Neural progenitor cell (in vitro differentiated cells): ENCODE results near the gene PTPN2. TPM values are rescaled to one million over a fixed set of nuclear protein-coding genes. Genes with fewer than 3 reads are reported as not detected.
A peak's percentile ranks its signal among the peaks of the same experiment; 100 is the strongest.

Source experiments
- DNase-seq: peaks from one replicate; pipeline ENCODE4 v3.0.0-alpha.2; 2016; ENCODE audit warnings: low spot score
- H2AFZ ChIP-seq: fragments of 200-600 bp; sonication (generic); replicated peaks from 2 replicates; pipeline ENCODE4 v1.6.1; 2016; ENCODE audit warnings: antibody characterized with exemption
- H3F3A ChIP-seq: fragments of 200-600 bp; sonication (generic); 2 replicates; pipeline ENCODE4 v1.6.1; 2016; ENCODE audit warnings: antibody characterized with exemption, low read depth
- H3K27ac ChIP-seq: fragments of 200-600 bp; sonication (generic); 2 replicates; pipeline ENCODE4 v1.5.1; 2016; ENCODE audit warnings: mild to moderate bottlenecking
- H3K27me3 ChIP-seq: fragments of 200-600 bp; sonication (generic); 2 replicates; pipeline ENCODE4 v1.6.1; 2016; ENCODE audit warnings: mild to moderate bottlenecking, moderate library complexity
- H3K36me3 ChIP-seq: fragments of 200-600 bp; sonication (generic); 2 replicates; pipeline ENCODE4 v1.5.1; 2016
- H3K4me1 ChIP-seq: fragments of 200-600 bp; sonication (generic); 2 replicates; pipeline ENCODE4 v1.6.1; 2016; ENCODE audit warnings: mixed run types
- H3K4me2 ChIP-seq: fragments of 200-600 bp; sonication (generic); 2 replicates; pipeline ENCODE4 v1.6.1; 2016
- H3K4me3 ChIP-seq: fragments of 200-600 bp; sonication (generic); 2 replicates; pipeline ENCODE4 v1.5.1; 2016
- H3K79me2 ChIP-seq: fragments of 200-600 bp; sonication (generic); 2 replicates; pipeline ENCODE4 v1.6.1; 2016; ENCODE audit warnings: low read depth
- H3K9ac ChIP-seq: fragments of 200-600 bp; sonication (generic); 2 replicates; pipeline ENCODE4 v1.6.1; 2016
- H3K9me3 ChIP-seq: fragments of 200-600 bp; sonication (generic); 2 replicates; pipeline ENCODE4 v1.5.1; 2016; ENCODE audit warnings: low read depth
- H4K20me1 ChIP-seq: fragments of 200-600 bp; sonication (generic); 2 replicates; pipeline ENCODE4 v1.6.1; 2016; ENCODE audit warnings: low read depth
- H3K27ac Mint-ChIP-seq: 3 replicates; pipeline ENCODE4 v1.8.0; 2021; ENCODE audit warnings: mixed read lengths
- H3K27me3 Mint-ChIP-seq: 2 replicates; pipeline ENCODE4 v1.8.0; 2022; ENCODE audit warnings: low read depth, mild to moderate bottlenecking, inconsistent platforms, moderate library complexity, mixed read lengths; ENCODE audit not compliant: insufficient read depth
- H3K36me3 Mint-ChIP-seq: 3 replicates; pipeline ENCODE4 v1.8.0; 2021; ENCODE audit warnings: mixed read lengths
- H3K4me1 Mint-ChIP-seq: 3 replicates; pipeline ENCODE4 v1.8.0; 2021; ENCODE audit warnings: mixed read lengths
- H3K4me3 Mint-ChIP-seq: 3 replicates; pipeline ENCODE4 v1.8.0; 2021; ENCODE audit warnings: mild to moderate bottlenecking, moderate library complexity, mixed read lengths
- H3K9me3 Mint-ChIP-seq: 3 replicates; pipeline ENCODE4 v1.8.0; 2020; ENCODE audit warnings: mixed read lengths
- EZH2 ChIP-seq: fragments of 200-600 bp; sonication (generic); IDR thresholded peaks from 2 replicates; pipeline ENCODE4 v1.6.1; 2017; ENCODE audit warnings: antibody characterized with exemption, mild to moderate bottlenecking, moderate library complexity
- EZH2phosphoT487 ChIP-seq: fragments of 200-600 bp; sonication (generic); IDR thresholded peaks from 2 replicates; pipeline ENCODE4 v1.6.1; 2017; ENCODE audit warnings: antibody characterized with exemption
- total RNA-seq: library from RNA; depleted of rRNA; stranded (reverse); fragments of >200 nt; gene quantifications from 2 replicates; pipeline ENCODE4 v1.2.3, GENCODE V29; 2015; ENCODE audit warnings: low replicate concordance
- TF ChIP-seq, protein P1 (sequence below): fragments of 200-600 bp; sonication (generic); IDR thresholded peaks from 2 replicates; pipeline ENCODE4 v1.5.1; 2017; ENCODE audit warnings: antibody characterized with exemption, mild to moderate bottlenecking

The PTPN2 gene
- total RNA-seq, 1 donor from 2014 or later = 57.9 TPM

DNA sequence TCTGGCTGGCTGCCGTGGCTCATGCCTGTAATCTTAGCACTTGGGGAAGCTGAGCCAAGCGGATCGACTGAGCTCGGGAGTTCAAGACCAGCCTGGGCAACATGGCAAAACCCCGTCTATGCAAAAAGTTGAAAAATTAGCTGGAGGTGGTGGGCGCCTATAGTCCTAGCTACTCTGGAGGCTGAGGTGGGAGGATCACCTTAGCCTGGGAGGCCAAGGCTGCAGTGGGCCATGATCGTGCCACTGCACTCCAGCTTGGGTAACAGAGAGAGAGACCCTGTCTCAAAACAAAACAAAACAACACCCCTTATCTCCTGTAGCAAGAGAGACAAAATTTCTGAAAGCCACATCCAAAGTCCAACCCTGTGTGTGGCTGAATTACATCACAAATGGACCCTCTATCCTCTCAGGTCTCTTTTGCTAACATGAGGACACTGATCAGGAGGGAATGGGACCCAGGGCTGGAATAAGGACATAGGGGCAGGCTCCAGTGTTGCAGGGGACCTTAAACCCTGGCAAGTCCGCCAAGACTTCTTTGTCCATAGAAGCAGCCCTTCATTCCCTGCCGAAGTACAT, 116.4 kb downstream of the PTPN2 start:
- Histone ChIP-seq H3K79me2 (no peaks in the 10 kb centered on the region), H3K4me3 (no peak overlapping the region), H4K20me1 (no peaks in the 10 kb centered on the region), H3K27me3 (no peaks in the 10 kb centered on the region), H3K4me1 (no peaks in the 10 kb centered on the region), H3K36me3 (no peaks in the 10 kb centered on the region), H2AFZ (no peak overlapping the region), H3K9ac (no peak overlapping the region), H3K4me2 (no peak overlapping the region), H3K9me3 (no peaks in the 10 kb centered on the region), H3K27ac (no peak overlapping the region), H3F3A (no peaks in the 10 kb centered on the region)
- no peak for DNase-seq
- peaks cover 7% of the 10 kb centered on the region for H3K27me3 Mint-ChIP-seq
- H3K27ac Mint-ChIP-seq = no peak overlapping the region
- peaks cover 12% of the 10 kb centered on the region for H3K4me1 Mint-ChIP-seq
- no peaks in the 10 kb centered on the region for H3K9me3 Mint-ChIP-seq
- TF ChIP-seq EZH2phosphoT487 = no peak
- TF ChIP-seq, protein P1, sequence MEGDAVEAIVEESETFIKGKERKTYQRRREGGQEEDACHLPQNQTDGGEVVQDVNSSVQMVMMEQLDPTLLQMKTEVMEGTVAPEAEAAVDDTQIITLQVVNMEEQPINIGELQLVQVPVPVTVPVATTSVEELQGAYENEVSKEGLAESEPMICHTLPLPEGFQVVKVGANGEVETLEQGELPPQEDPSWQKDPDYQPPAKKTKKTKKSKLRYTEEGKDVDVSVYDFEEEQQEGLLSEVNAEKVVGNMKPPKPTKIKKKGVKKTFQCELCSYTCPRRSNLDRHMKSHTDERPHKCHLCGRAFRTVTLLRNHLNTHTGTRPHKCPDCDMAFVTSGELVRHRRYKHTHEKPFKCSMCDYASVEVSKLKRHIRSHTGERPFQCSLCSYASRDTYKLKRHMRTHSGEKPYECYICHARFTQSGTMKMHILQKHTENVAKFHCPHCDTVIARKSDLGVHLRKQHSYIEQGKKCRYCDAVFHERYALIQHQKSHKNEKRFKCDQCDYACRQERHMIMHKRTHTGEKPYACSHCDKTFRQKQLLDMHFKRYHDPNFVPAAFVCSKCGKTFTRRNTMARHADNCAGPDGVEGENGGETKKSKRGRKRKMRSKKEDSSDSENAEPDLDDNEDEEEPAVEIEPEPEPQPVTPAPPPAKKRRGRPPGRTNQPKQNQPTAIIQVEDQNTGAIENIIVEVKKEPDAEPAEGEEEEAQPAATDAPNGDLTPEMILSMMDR = no peak
- TF ChIP-seq EZH2 = no peak
- no peak overlapping the region for H3K4me3 Mint-ChIP-seq
- no peaks in the 10 kb centered on the region for H3K36me3 Mint-ChIP-seq

DNA sequence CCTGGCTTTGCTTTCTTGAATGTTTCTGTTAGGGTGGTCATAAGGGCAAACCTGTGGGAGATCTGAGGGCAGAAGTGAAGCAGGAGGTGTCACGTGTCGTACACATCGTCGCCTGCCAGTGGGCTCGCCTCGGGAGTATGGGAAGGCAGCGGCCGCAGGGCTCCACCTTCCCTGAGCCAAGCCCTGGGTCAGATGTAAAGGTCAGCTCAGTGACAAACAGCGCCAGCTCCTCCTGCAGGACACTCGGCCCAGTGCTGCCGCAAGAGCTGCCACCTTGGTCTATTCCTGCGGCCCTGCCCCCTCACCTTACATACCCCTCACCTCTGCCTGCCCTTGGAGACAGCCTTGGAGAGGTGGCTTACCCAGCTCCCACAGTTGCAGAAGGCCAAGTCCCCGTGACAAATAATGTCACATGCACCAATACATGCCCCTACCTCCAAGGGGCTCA, 117.0 kb downstream of the PTPN2 start:
- Histone ChIP-seq H4K20me1 (no peaks in the 10 kb centered on the region), H3K27ac (no peak overlapping the region), H3K9ac (no peak overlapping the region), H3K79me2 (no peaks in the 10 kb centered on the region), H3K27me3 (no peaks in the 10 kb centered on the region), H3K9me3 (no peaks in the 10 kb centered on the region), H3K4me3 (no peak overlapping the region), H3F3A (no peaks in the 10 kb centered on the region), H3K4me1 (no peaks in the 10 kb centered on the region), H3K4me2 (peak overlapping the region; percentile 17), H2AFZ (peak overlapping the region; percentile 95), H3K36me3 (no peaks in the 10 kb centered on the region)
- Mint-ChIP-seq H3K36me3 (no peaks in the 10 kb centered on the region), H3K4me3 (peak overlapping the region; percentile 8), H3K9me3 (no peaks in the 10 kb centered on the region), H3K27ac (no peak overlapping the region), H3K27me3 (peaks cover 7% of the 10 kb centered on the region), H3K4me1 (peaks cover 12% of the 10 kb centered on the region)
- TF ChIP-seq, protein P1 = peak; percentile 54
- TF ChIP-seq EZH2phosphoT487 = no peak
- peak; percentile 77 for DNase-seq

GRCh38 chr18:12765586-12765985, 118.5 kb downstream of the PTPN2 start:
- TF ChIP-seq, protein P1 = no peak
- TF ChIP-seq EZH2 = no peak
- TF ChIP-seq EZH2phosphoT487 = no peak
- no peak overlapping the region for H3K27ac ChIP-seq
- Mint-ChIP-seq H3K27ac (no peak overlapping the region), H3K4me1 (peaks cover 8% of the 10 kb centered on the region), H3K4me3 (no peak overlapping the region), H3K9me3 (no peaks in the 10 kb centered on the region), H3K27me3 (peaks cover 9% of the 10 kb centered on the region), H3K36me3 (no peaks in the 10 kb centered on the region)
- no peaks in the 10 kb centered on the region for H3K36me3 ChIP-seq
- no peaks in the 10 kb centered on the region for H3K9me3 ChIP-seq
- no peak overlapping the region for H3K4me3 ChIP-seq
- no peaks in the 10 kb centered on the region for H3K79me2 ChIP-seq
- no peak overlapping the region for H3K9ac ChIP-seq
- no peaks in the 10 kb centered on the region for H3F3A ChIP-seq
- no peaks in the 10 kb centered on the region for H4K20me1 ChIP-seq
- no peak overlapping the region for H3K4me2 ChIP-seq
- DNase-seq = no peak
- H3K27me3 ChIP-seq = no peaks in the 10 kb centered on the region
- H2AFZ ChIP-seq = no peak overlapping the region
- no peaks in the 10 kb centered on the region for H3K4me1 ChIP-seq
